ENCODE results near the gene MICA. TPM values are rescaled to one million over a fixed set of nuclear protein-coding genes. Genes with fewer than 3 reads are reported as not detected.
"Not testable (repeated sequence)": the region's sequence is repeated elsewhere in the genome, so short reads cannot be mapped to it uniquely, and the experiment has no call there.

The MICA gene
- total and polyA plus RNA-seq, 2 experiments from 2014 or later: 36.0 to 41.9 TPM

DNA sequence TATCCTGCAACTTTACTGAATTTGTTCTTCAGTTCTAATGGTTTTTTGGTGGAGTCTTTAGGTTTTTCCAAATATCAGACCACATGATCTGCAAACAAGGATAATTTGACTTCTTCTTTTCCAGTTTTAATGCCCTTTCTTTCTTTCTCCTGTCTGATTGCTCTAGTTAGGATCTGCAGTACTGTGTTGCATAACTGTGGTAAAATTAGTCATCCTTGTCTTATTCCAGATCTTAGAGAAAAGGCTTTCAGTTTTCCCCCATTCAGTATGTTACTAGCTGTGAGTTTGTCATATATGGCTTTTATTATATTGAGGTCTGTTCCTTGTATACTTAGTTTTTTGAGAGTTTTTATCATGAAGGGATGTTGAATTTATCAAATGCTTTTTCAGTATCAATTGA lies 4.3 kb downstream of the MICA start:
- TF ChIP-seq EZH2phosphoT487 (IDR thresholded peaks at IDR 0.05; ENCODE audit: low read depth, severe bottlenecking, unreplicated experiment): no peak
- TF ChIP-seq, protein P1, sequence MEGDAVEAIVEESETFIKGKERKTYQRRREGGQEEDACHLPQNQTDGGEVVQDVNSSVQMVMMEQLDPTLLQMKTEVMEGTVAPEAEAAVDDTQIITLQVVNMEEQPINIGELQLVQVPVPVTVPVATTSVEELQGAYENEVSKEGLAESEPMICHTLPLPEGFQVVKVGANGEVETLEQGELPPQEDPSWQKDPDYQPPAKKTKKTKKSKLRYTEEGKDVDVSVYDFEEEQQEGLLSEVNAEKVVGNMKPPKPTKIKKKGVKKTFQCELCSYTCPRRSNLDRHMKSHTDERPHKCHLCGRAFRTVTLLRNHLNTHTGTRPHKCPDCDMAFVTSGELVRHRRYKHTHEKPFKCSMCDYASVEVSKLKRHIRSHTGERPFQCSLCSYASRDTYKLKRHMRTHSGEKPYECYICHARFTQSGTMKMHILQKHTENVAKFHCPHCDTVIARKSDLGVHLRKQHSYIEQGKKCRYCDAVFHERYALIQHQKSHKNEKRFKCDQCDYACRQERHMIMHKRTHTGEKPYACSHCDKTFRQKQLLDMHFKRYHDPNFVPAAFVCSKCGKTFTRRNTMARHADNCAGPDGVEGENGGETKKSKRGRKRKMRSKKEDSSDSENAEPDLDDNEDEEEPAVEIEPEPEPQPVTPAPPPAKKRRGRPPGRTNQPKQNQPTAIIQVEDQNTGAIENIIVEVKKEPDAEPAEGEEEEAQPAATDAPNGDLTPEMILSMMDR (IDR thresholded peaks at IDR 0.05; ENCODE audit: poor library complexity): no peak
- no peak for TF ChIP-seq EZH2 (IDR thresholded peaks at IDR 0.05; ENCODE audit: borderline replicate concordance)
- Histone ChIP-seq H3K9me2 (replicated peaks; ENCODE audit: insufficient read depth) (no peaks in the 10 kb centered on the region), H3K9me3 (ENCODE audit: low read depth) (no peaks in the 10 kb centered on the region), H3K27me3 (no peaks in the 10 kb centered on the region), H3K36me3 (replicated peaks; ENCODE audit: insufficient read depth, low read depth) (no peaks in the 10 kb centered on the region), H3K27ac (no peak overlapping the region), H3K4me1 (ENCODE audit: insufficient read depth) (no peaks in the 10 kb centered on the region), H3K4me3 (no peak overlapping the region), H2AFZ (no peak overlapping the region), H3K4me2 (no peak overlapping the region), H3K79me2 (peaks cover 57% of the 10 kb centered on the region), H4K20me1 (ENCODE audit: insufficient read depth, poor library complexity, severe bottlenecking) (peaks cover 57% of the 10 kb centered on the region)
- no peak for DNase-seq (ENCODE audit: low spot score)

DNA sequence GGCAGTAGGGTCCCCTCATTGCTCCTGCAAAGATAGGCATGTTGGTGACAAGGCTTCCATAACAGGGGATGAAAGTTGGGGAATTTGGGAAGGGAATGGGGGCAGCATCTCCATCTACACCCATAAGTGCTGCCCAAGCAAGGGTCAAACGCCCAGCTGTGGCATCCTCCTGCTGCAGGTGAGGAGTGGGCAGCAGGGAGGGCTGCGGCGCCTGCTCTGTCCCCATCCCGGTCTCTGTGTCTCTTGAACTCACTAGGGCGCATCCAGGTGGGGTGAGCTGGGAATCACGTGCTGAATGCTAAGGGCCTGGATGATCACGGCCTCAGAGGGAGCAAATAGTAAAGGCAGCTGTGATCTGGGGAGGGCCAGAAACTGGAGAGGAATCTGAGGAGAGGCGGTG lies 9.1 kb downstream of the MICA start:
- no peaks in the 10 kb centered on the region for H3K27me3 ChIP-seq
- DNase-seq (ENCODE audit: low spot score): no peak
- no peak overlapping the region for H3K4me3 ChIP-seq
- H4K20me1 ChIP-seq (ENCODE audit: insufficient read depth, poor library complexity, severe bottlenecking): peaks cover 33% of the 10 kb centered on the region
- H2AFZ ChIP-seq: no peak overlapping the region
- no peak for TF ChIP-seq EZH2phosphoT487 (IDR thresholded peaks at IDR 0.05; ENCODE audit: low read depth, severe bottlenecking, unreplicated experiment)
- TF ChIP-seq EZH2 (IDR thresholded peaks at IDR 0.05; ENCODE audit: borderline replicate concordance): no peak
- TF ChIP-seq, protein P1 (IDR thresholded peaks at IDR 0.05; ENCODE audit: poor library complexity): no peak
- H3K4me2 ChIP-seq: no peak overlapping the region
- peaks cover 26% of the 10 kb centered on the region for H3K79me2 ChIP-seq
- H3K36me3 ChIP-seq (replicated peaks; ENCODE audit: insufficient read depth, low read depth): no peaks in the 10 kb centered on the region
- no peak overlapping the region for H3K27ac ChIP-seq
- H3K9me3 ChIP-seq (ENCODE audit: low read depth): no peaks in the 10 kb centered on the region
- H3K4me1 ChIP-seq (ENCODE audit: insufficient read depth): no peaks in the 10 kb centered on the region
- H3K9me2 ChIP-seq (replicated peaks; ENCODE audit: insufficient read depth): no peaks in the 10 kb centered on the region
- WGBS (ENCODE audit: low lambda C conversion rate, missing lambda C conversion rate): 88% methylated on average over 8 of the region's 8 CpGs

DNA sequence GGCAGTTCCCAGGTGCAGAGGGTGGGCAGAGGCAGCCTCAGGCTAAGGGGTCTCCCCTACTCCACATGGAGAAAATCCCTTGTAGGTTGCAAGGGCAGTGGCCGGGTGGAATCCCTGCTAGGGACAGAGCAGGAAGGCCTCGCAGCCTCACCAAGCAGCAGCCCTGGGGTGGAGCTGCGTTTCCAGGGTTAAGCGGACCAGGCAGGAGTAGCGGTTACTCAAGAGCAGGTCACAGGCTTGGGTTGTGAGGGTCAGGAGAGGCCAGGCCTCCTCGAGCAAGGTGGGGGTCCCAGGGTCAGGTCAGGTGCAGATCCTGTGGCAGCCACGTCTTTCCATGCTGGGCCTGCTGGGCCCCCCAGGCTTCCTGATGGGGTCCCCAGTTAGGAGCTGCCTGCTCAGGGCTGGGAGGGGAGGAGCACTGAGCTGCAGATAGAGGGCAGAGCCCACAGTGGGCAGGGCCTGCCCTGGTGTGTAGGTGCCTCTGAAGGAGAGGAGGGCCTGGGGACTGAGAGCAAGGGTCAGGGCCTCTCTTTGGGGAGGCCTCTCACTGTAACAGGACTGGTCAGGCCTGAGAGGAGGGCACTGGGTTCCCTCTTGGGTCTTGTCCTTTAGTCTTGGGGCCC lies 10.9 kb downstream of the MICA start:
- H3K27ac ChIP-seq; H3K27me3 ChIP-seq; H3K9me2 ChIP-seq (replicated peaks; ENCODE audit: insufficient read depth); H3K4me1 ChIP-seq (ENCODE audit: insufficient read depth); H3K36me3 ChIP-seq (replicated peaks; ENCODE audit: insufficient read depth, low read depth); H2AFZ ChIP-seq; H3K4me3 ChIP-seq; DNase-seq (ENCODE audit: low spot score); H3K4me2 ChIP-seq; H3K9me3 ChIP-seq (ENCODE audit: low read depth): not testable (repeated sequence)
- peaks cover 16% of the 10 kb centered on the region for H4K20me1 ChIP-seq (ENCODE audit: insufficient read depth, poor library complexity, severe bottlenecking)
- peaks cover 10% of the 10 kb centered on the region for H3K79me2 ChIP-seq
- 93% methylated on average over 7 of the region's 7 CpGs for WGBS (ENCODE audit: low lambda C conversion rate, missing lambda C conversion rate)

DNA sequence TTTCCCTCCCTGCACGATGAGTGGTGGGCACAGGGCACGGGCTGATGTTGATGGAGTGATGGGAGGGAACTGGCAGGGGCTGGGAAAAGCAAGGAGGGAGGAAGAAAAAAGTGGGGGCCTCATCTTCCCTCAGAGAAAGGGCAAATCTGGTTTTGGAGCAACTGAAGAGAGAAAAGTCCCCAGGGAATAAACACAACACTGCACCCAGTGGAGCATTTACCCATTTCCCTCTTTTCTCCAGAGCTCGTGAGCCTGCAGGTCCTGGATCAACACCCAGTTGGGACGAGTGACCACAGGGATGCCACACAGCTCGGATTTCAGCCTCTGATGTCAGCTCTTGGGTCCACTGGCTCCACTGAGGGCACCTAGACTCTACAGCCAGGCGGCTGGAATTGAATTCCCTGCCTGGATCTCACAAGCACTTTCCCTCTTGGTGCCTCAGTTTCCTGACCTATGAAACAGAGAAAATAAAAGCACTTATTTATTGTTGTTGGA lies 11.4 kb downstream of the MICA start:
- no peaks in the 10 kb centered on the region for H3K36me3 ChIP-seq (replicated peaks; ENCODE audit: insufficient read depth, low read depth)
- WGBS (ENCODE audit: low lambda C conversion rate, missing lambda C conversion rate): 86% methylated on average over 6 of the region's 6 CpGs
- H3K27ac ChIP-seq: no peak overlapping the region
- no peaks in the 10 kb centered on the region for H3K9me3 ChIP-seq (ENCODE audit: low read depth)
- no peaks in the 10 kb centered on the region for H3K9me2 ChIP-seq (replicated peaks; ENCODE audit: insufficient read depth)
- no peak overlapping the region for H3K4me2 ChIP-seq
- H3K4me3 ChIP-seq: no peak overlapping the region
- H3K4me1 ChIP-seq (ENCODE audit: insufficient read depth): no peaks in the 10 kb centered on the region
- H4K20me1 ChIP-seq (ENCODE audit: insufficient read depth, poor library complexity, severe bottlenecking): peaks cover 10% of the 10 kb centered on the region
- no peak overlapping the region for H2AFZ ChIP-seq
- no peak for DNase-seq (ENCODE audit: low spot score)
- peaks cover 5% of the 10 kb centered on the region for H3K79me2 ChIP-seq
- H3K27me3 ChIP-seq: no peaks in the 10 kb centered on the region
- TF ChIP-seq EZH2phosphoT487 (IDR thresholded peaks at IDR 0.05; ENCODE audit: low read depth, severe bottlenecking, unreplicated experiment) (no peak), EZH2 (IDR thresholded peaks at IDR 0.05; ENCODE audit: borderline replicate concordance) (no peak)
- TF ChIP-seq, protein P1 (IDR thresholded peaks at IDR 0.05; ENCODE audit: poor library complexity): no peak
